ENCODE results near the gene DIO3. TPM values are rescaled to one million over a fixed set of nuclear protein-coding genes. Genes with fewer than 3 reads are reported as not detected.

The DIO3 gene
- total and polyA plus RNA-seq, 2 of the 4 experiments (the other 2 are of a cell fraction): not detected

DNA sequence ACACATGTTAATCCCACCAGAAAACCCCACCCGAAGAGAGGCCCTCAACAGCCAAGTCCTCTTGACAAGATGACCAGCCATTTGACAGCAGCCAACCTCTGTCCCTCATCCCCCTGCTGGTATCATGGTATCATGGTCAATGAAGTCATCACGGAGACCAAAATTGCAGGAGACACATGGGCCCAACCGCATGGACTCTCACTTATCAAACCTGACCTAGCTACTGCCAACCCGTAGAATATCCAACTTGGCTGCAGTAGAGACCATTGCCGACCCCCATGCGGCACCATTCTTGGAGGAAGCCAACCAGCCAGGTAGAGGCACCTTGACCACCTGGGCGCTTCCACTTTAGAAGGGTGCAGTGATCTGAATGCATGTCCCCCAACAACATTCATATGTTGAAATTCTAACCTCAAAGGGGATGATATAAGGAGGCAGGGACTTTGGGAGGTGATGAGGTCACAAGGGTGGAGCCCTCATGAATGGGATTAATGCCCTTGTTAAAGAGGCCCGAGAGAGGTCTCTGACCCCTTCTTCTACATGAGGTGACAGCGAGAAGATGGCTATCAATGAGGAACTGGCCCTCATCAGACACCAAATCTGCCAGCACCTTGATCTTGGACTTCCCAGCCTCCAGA is 33.3 kb downstream of the DIO3 start:
- no peak overlapping the region for H2AK9ac ChIP-seq (replicated peaks; ENCODE audit: low read depth, low read length, poor library complexity)
- H4K20me1 ChIP-seq (ENCODE audit: insufficient read depth, low read length): no peaks in the 10 kb centered on the region
- ChIA-PET CTCF (no interaction called here), POLR2A (ENCODE audit: unreplicated experiment) (no interaction called here)
- H3K56ac ChIP-seq (ENCODE audit: extremely low read depth, insufficient read depth, low read length): no peak overlapping the region
- H3K23ac ChIP-seq (ENCODE audit: low read depth, low read length): no peak overlapping the region
- no peak overlapping the region for H2BK20ac ChIP-seq (ENCODE audit: low read depth, low read length)
- H2AFZ ChIP-seq (replicated peaks; ENCODE audit: low read length, poor library complexity): no peak overlapping the region
- H2BK5ac ChIP-seq (ENCODE audit: low read depth, low read length, poor library complexity, severe bottlenecking): no peak overlapping the region
- no peak overlapping the region for H3K14ac ChIP-seq (replicated peaks; ENCODE audit: low read depth, low read length)
- in situ Hi-C loops (cut with MboI; ENCODE audit: low sequenced_read_pairs): no loop called here
- H2BK15ac ChIP-seq (ENCODE audit: low read depth, low read length): no peak overlapping the region
- H3K4ac ChIP-seq (ENCODE audit: low read depth, low read length): no peak overlapping the region
- H3K4me3 ChIP-seq (ENCODE audit: insufficient read depth, low read depth, low read length): no peak overlapping the region
- no peak overlapping the region for H4K5ac ChIP-seq (ENCODE audit: low read depth, low read length)
- intact Hi-C loops (cut with micrococcal nuclease): no loop called here
- H3K18ac ChIP-seq (ENCODE audit: low read depth, low read length): no peak overlapping the region
- dilution Hi-C loops (cut with HindIII; ENCODE audit: low sequenced_read_pairs, unreplicated experiment): no loop called here
- no peaks in the 10 kb centered on the region for H3K9me3 ChIP-seq (ENCODE audit: control insufficient read depth, insufficient read depth, low read length)
- no peaks in the 10 kb centered on the region for H3K9me1 ChIP-seq (ENCODE audit: insufficient read depth, low read length)
- H3K27me3 ChIP-seq (ENCODE audit: control insufficient read depth, insufficient read depth, low read length): peaks cover 4% of the 10 kb centered on the region; the same call in 1 of the 2 replicates
- TF ChIP-seq, protein P1, sequence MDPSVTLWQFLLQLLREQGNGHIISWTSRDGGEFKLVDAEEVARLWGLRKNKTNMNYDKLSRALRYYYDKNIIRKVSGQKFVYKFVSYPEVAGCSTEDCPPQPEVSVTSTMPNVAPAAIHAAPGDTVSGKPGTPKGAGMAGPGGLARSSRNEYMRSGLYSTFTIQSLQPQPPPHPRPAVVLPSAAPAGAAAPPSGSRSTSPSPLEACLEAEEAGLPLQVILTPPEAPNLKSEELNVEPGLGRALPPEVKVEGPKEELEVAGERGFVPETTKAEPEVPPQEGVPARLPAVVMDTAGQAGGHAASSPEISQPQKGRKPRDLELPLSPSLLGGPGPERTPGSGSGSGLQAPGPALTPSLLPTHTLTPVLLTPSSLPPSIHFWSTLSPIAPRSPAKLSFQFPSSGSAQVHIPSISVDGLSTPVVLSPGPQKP (IDR thresholded peaks at IDR 0.05; ENCODE audit: borderline replicate concordance, low read depth, low read length): no peak
- TF ChIP-seq BHLHE40 (IDR thresholded peaks at IDR 0.05; ENCODE audit: low read depth, low read length) (no peak), RCOR1 (IDR thresholded peaks at IDR 0.05; ENCODE audit: insufficient replicate concordance, low read length) (no peak), MXI1 (IDR thresholded peaks at IDR 0.05; ENCODE audit: borderline replicate concordance, low read depth, low read length) (no peak), SMC3 (IDR thresholded peaks at IDR 0.05; ENCODE audit: low read depth, low read length) (no peak)
- H3K27ac ChIP-seq (ENCODE audit: insufficient read depth, low read length): no peak overlapping the region
- WGBS, 2 experiments (ENCODE audit: extremely low coverage in 2 of 2, insufficient read length in 1 of 2): 83% methylated on average over 2 of the region's 9 CpGs; no CpG with 5 or more reads in 1 of the 2 experiments
- H3K9ac ChIP-seq (ENCODE audit: low read depth, low read length): no peak overlapping the region
- no peak overlapping the region for H2AK5ac ChIP-seq (ENCODE audit: low read depth, low read length)
- H3K36me3 ChIP-seq (ENCODE audit: control insufficient read depth, insufficient read depth, low read length): no peaks in the 10 kb centered on the region
- no peak for ATAC-seq (ENCODE audit: low read depth)
- no peak for DNase-seq
- H3K79me1 ChIP-seq (ENCODE audit: low read depth in 1 of 2, low read length in 2 of 2): no peaks in the 10 kb centered on the region
- H3K4me2 ChIP-seq (ENCODE audit: low read depth, low read length): no peak overlapping the region
- no TSS peak for BruUV-seq (replicated peaks)
- H4K91ac ChIP-seq (ENCODE audit: insufficient read depth, low read depth, low read length): no peak overlapping the region
- H2BK120ac ChIP-seq (ENCODE audit: low read depth, low read length): no peak overlapping the region
- no peaks in the 10 kb centered on the region for H3K4me1 ChIP-seq (ENCODE audit: control insufficient read depth, insufficient read depth, low read length)
- H4K8ac ChIP-seq (ENCODE audit: low read depth in 2 of 2, low read length in 2 of 2): no peak overlapping the region

Data from IMR-90 (cell line).